ENCODE results near the gene CRIP2. TPM values are rescaled to one million over a fixed set of nuclear protein-coding genes. Genes with fewer than 3 reads are reported as not detected.
A peak's percentile ranks its signal among the peaks of the same experiment; 100 is the strongest.

Gene CRIP2
- total and polyA plus RNA-seq, 2 of the 8 experiments (the other 6 are each of a cell fraction or from before 2014, with no cell fraction given), result 4.2 to 13.5 TPM

- H4K5ac ChIP-seq (ENCODE audit: insufficient read length, low read depth, low read length), result no peak overlapping the region
- no peak overlapping the region for H2BK15ac ChIP-seq (ENCODE audit: low read length)
- H3K4me3 ChIP-seq (ENCODE audit: extremely low read depth in 1 of 4, insufficient read depth in 2 of 4, low read depth in 3 of 4, low read length in 4 of 4), result peak overlapping the region in 1 of 4 experiments; percentile 57; a peak in 1 of 8 replicates
- ChIA-PET POLR2A (ENCODE audit: partially characterized antibody) (no interaction called here), CTCF (ENCODE audit: partially characterized antibody) (interaction anchor here (1.1 to 1.2 kb wide), 2 partner anchors 17 to 36 kb away, joined by 3 to 4 read pairs; no protein-coding TSS in a partner anchor)
- no peak overlapping the region for H2AFZ ChIP-seq (ENCODE audit: low read length)
- WGBS, 2 experiments (ENCODE audit: extremely low coverage in 1 of 2, insufficient coverage in 1 of 2, insufficient read length in 1 of 2, insufficient replicate concordance in 2 of 2, low coverage in 1 of 2, low lambda C conversion rate in 2 of 2, missing lambda C conversion rate in 1 of 2), result 79% methylated on average over 4 of the region's 23 CpGs; no CpG with 5 or more reads in 1 of the 2 experiments
- H4K8ac ChIP-seq (ENCODE audit: extremely low read depth, insufficient read depth, low read length), result no peak overlapping the region
- H3K27me3 ChIP-seq (replicated peaks in 1 of 4; ENCODE audit: control insufficient read depth in 3 of 4, extremely low read depth in 1 of 4, insufficient read depth in 3 of 4, low read length in 3 of 4), result peaks cover 9 to 37% (median 25%) of the 10 kb centered on the region in 4 experiments
- H3K18ac ChIP-seq (ENCODE audit: extremely low read depth, low read length), result no peak overlapping the region
- no peak overlapping the region for H2BK5ac ChIP-seq (ENCODE audit: low read depth, low read length)
- H2BK12ac ChIP-seq (ENCODE audit: low read depth, low read length), result no peak overlapping the region
- no peak overlapping the region for H4K91ac ChIP-seq (replicated peaks; ENCODE audit: insufficient read length, low read length)
- H3K79me2 ChIP-seq (ENCODE audit: control insufficient read depth in 1 of 2, insufficient read depth in 2 of 2, low read length in 2 of 2), result no peaks in the 10 kb centered on the region
- no peak overlapping the region for H3K56ac ChIP-seq (replicated peaks; ENCODE audit: insufficient read length, low read depth, low read length)
- peaks cover 2 to 38% of the 10 kb centered on the region in 2 experiments; a peak in 3 of 4 replicates for H3K9me3 ChIP-seq (ENCODE audit: insufficient read depth in 2 of 2, low read depth in 1 of 2, low read length in 1 of 2)
- no peaks in the 10 kb centered on the region; a peak in 1 of 8 replicates for H3K36me3 ChIP-seq (ENCODE audit: control insufficient read depth in 2 of 4, insufficient read depth in 4 of 4, low read length in 3 of 4)
- no peak overlapping the region for H3K14ac ChIP-seq (ENCODE audit: insufficient read length)
- H3K4me2 ChIP-seq (ENCODE audit: insufficient read depth in 1 of 2, low read depth in 2 of 2, low read length in 2 of 2), result peak overlapping the region in 1 of 2 experiments; percentile 83; a peak in 3 of 4 replicates
- H2AK5ac ChIP-seq (ENCODE audit: low read depth, low read length), result no peak overlapping the region
- H2BK120ac ChIP-seq (replicated peaks; ENCODE audit: low read depth, low read length), result no peak overlapping the region
- DNase-seq (ENCODE audit: low read depth in 1 of 2, low spot score in 2 of 2) (no peak), FAIRE-seq (no peak)
- H3K9ac ChIP-seq (replicated peaks in 1 of 4; ENCODE audit: extremely low read depth in 1 of 4, low read depth in 3 of 4, low read length in 3 of 4), result no peak overlapping the region
- H3K23ac ChIP-seq (ENCODE audit: insufficient read length), result no peak overlapping the region
- no peaks in the 10 kb centered on the region; the same call in 1 of the 2 replicates for H3K23me2 ChIP-seq (ENCODE audit: low read depth, low read length)
- no peak overlapping the region for H3K4ac ChIP-seq (replicated peaks; ENCODE audit: insufficient read length, low read depth, low read length)
- no peak overlapping the region for H2BK20ac ChIP-seq (ENCODE audit: low read length)
- no peaks in the 10 kb centered on the region for H4K20me1 ChIP-seq (replicated peaks in 1 of 2; ENCODE audit: control insufficient read depth in 1 of 2, insufficient read depth in 2 of 2, low read length in 2 of 2)
- H3K79me1 ChIP-seq (ENCODE audit: low read depth, low read length), result no peaks in the 10 kb centered on the region
- H3K4me1 ChIP-seq (replicated peaks in 1 of 4; ENCODE audit: control insufficient read depth in 3 of 4, insufficient read depth in 4 of 4, low read length in 3 of 4), result peaks cover 0 to 4% (median 0%) of the 10 kb centered on the region in 4 experiments; a peak in 3 of 7 replicates
- no peak overlapping the region for H3K27ac ChIP-seq (ENCODE audit: low read depth, low read length)
- TF ChIP-seq FOSL1 (IDR thresholded peaks at IDR 0.05; ENCODE audit: insufficient read depth, low read depth, low read length), result no peak
- TF ChIP-seq RXRA (IDR thresholded peaks at IDR 0.05; ENCODE audit: insufficient read depth, low read depth, low read length), result no peak
- TF ChIP-seq SUZ12 (IDR thresholded peaks at IDR 0.05; ENCODE audit: low read length), result no peak
- TF ChIP-seq MAFK (IDR thresholded peaks at IDR 0.05; ENCODE audit: low read depth, low read length), result no peak
- no peak for TF ChIP-seq POLR2AphosphoS5 (IDR thresholded peaks at IDR 0.05; ENCODE audit: low read depth, low read length)
- TF ChIP-seq SAP30 (IDR thresholded peaks at IDR 0.05; ENCODE audit: insufficient read depth, insufficient replicate concordance, low read length), result no peak
- TF ChIP-seq E2F6 (IDR thresholded peaks at IDR 0.05), result no peak
- no peak for TF ChIP-seq EGR1 (IDR thresholded peaks at IDR 0.05; ENCODE audit: borderline replicate concordance, low read depth, low read length)
- TF ChIP-seq HDAC6 (IDR thresholded peaks at IDR 0.05; ENCODE audit: low read depth, low read length), result no peak
- TF ChIP-seq EP300 (IDR thresholded peaks at IDR 0.05; ENCODE audit: borderline replicate concordance in 1 of 2, low read depth in 2 of 2, low read length in 2 of 2), result no peak
- TF ChIP-seq SIN3A (conservative IDR thresholded peaks at IDR 0.05 in 1 of 2, IDR thresholded peaks at IDR 0.05 in 1 of 2; ENCODE audit: low read depth in 1 of 2, low read length in 2 of 2), result no peak
- TF ChIP-seq RBBP5 (IDR thresholded peaks at IDR 0.05; ENCODE audit: borderline replicate concordance, low read depth, low read length), result no peak
Observed at GRCh38 chr14:105527381-105527825, 52.8 kb downstream of the CRIP2 start.
